Neuronal stem cell (in vitro differentiated cells): ENCODE results near the gene PIM3.

Experiments
- DNase-seq: peaks from one replicate; pipeline ENCODE4 v3.0.0-alpha.2; 2013; ENCODE audit warnings: low spot score
- H2AFZ ChIP-seq: one replicate; pipeline ENCODE4 v1.6.1; 2013; ENCODE audit warnings: mild to moderate bottlenecking, low read length, inconsistent platforms
- H2AK5ac ChIP-seq: 2 replicates; pipeline ENCODE4 v1.6.1; 2013; ENCODE audit warnings: low read depth, mild to moderate bottlenecking, inconsistent platforms, low read length, moderate library complexity, mixed read lengths
- H2BK120ac ChIP-seq: 2 replicates; pipeline ENCODE4 v1.6.1; 2013; ENCODE audit warnings: low read depth, mild to moderate bottlenecking, inconsistent platforms, low read length, moderate library complexity, mixed read lengths
- H2BK12ac ChIP-seq: one replicate; pipeline ENCODE4 v1.6.1; 2013; ENCODE audit warnings: low read length, inconsistent platforms
- H2BK15ac ChIP-seq: 2 replicates; pipeline ENCODE4 v1.6.1; 2013; ENCODE audit warnings: mild to moderate bottlenecking, low read length, inconsistent platforms, mixed read lengths
- H2BK5ac ChIP-seq: one replicate; pipeline ENCODE4 v1.6.1; 2013; ENCODE audit warnings: inconsistent platforms, mild to moderate bottlenecking, low read length, moderate library complexity
- H3K14ac ChIP-seq: one replicate; pipeline ENCODE4 v1.6.1; 2013; ENCODE audit warnings: low read length, inconsistent platforms
- H3K18ac ChIP-seq: 2 replicates; pipeline ENCODE4 v1.6.1; 2013; ENCODE audit warnings: low read length, inconsistent platforms
- H3K23ac ChIP-seq: 2 replicates; pipeline ENCODE4 v1.6.1; 2013; ENCODE audit warnings: low read depth, mild to moderate bottlenecking, mixed read lengths, low read length, inconsistent platforms; ENCODE audit not compliant: poor library complexity
- H3K27ac ChIP-seq: replicated peaks from 3 replicates; pipeline ENCODE4 v1.5.1; 2013; ENCODE audit warnings: low read length, inconsistent platforms
- H3K27me3 ChIP-seq, 3 experiments: 2 replicates each; pipeline ENCODE4 v1.6.1; 2013; ENCODE audit warnings: low read length in 3 of 3, mild to moderate bottlenecking in 2 of 3, inconsistent platforms in 1 of 3, low read depth in 1 of 3, mixed read lengths in 1 of 3, moderate library complexity in 1 of 3; ENCODE audit not compliant: control insufficient read depth in 3 of 3, insufficient read depth in 3 of 3
- H3K36me3 ChIP-seq, 2 donors: replicated peaks in 1 of 2; 2 replicates each; pipeline ENCODE4 v1.6.1; 2013; ENCODE audit warnings: low read length in 2 of 2; ENCODE audit not compliant: control insufficient read depth in 2 of 2, insufficient read depth in 2 of 2
- H3K4ac ChIP-seq: 2 replicates; pipeline ENCODE4 v1.6.1; 2013; ENCODE audit warnings: inconsistent platforms, mild to moderate bottlenecking, low read length, moderate library complexity
- H3K4me1 ChIP-seq, 2 donors: 1 replicate in 1 of 2; 2 replicates in 1 of 2; pipeline ENCODE4 v1.6.1; 2013; ENCODE audit warnings: low read length in 2 of 2, low read depth in 1 of 2; ENCODE audit not compliant: control insufficient read depth in 2 of 2, insufficient read depth in 1 of 2
- H3K4me2 ChIP-seq: one replicate; pipeline ENCODE4 v1.6.1; 2013; ENCODE audit warnings: mild to moderate bottlenecking, low read length, inconsistent platforms; ENCODE audit not compliant: insufficient read depth, poor library complexity, severe bottlenecking
- H3K4me3 ChIP-seq, 2 donors: 2 replicates each; pipeline ENCODE4 v1.5.1; 2013; ENCODE audit warnings: low read length in 2 of 2, mild to moderate bottlenecking in 2 of 2, inconsistent platforms in 1 of 2, moderate library complexity in 1 of 2
- H3K79me1 ChIP-seq: one replicate; pipeline ENCODE4 v1.6.1; 2013; ENCODE audit warnings: low read depth, mild to moderate bottlenecking, inconsistent platforms, low read length, moderate library complexity
- H3K9ac ChIP-seq: one replicate; pipeline ENCODE4 v1.6.1; 2013; ENCODE audit warnings: mild to moderate bottlenecking, low read depth, low read length, inconsistent platforms; ENCODE audit not compliant: poor library complexity
- H3K9me3 ChIP-seq, 2 donors: replicated peaks in 1 of 2; 2 replicates each; pipeline versions ENCODE3 to v1.6.1; 2013; ENCODE audit warnings: low read length in 2 of 2, mild to moderate bottlenecking in 2 of 2, inconsistent platforms in 1 of 2, low read depth in 1 of 2, mixed read lengths in 1 of 2, moderate library complexity in 1 of 2; ENCODE audit not compliant: control insufficient read depth in 2 of 2, insufficient read depth in 1 of 2
- H4K8ac ChIP-seq: one replicate; pipeline ENCODE4 v1.6.1; 2013; ENCODE audit warnings: low read depth, mild to moderate bottlenecking, inconsistent platforms, low read length, moderate library complexity
- H4K91ac ChIP-seq: one replicate; pipeline ENCODE4 v1.6.1; 2013; ENCODE audit warnings: low read length, low read depth, mild to moderate bottlenecking, inconsistent platforms; ENCODE audit not compliant: poor library complexity
- WGBS, 2 donors: extraction: QIAGEN DNeasy Blood & Tissue Kit; methylation state at CpG; one replicate each; pipeline ENCODE4 v1.1.7; 2013; ENCODE audit warnings: missing lambda C conversion rate in 2 of 2, mixed read lengths in 1 of 2; ENCODE audit not compliant: insufficient read length in 2 of 2, insufficient replicate concordance in 1 of 2; ENCODE audit errors: extremely low coverage in 2 of 2; 5-methylcytosine and 5-hydroxymethylcytosine counted together

Gene PIM3

DNA sequence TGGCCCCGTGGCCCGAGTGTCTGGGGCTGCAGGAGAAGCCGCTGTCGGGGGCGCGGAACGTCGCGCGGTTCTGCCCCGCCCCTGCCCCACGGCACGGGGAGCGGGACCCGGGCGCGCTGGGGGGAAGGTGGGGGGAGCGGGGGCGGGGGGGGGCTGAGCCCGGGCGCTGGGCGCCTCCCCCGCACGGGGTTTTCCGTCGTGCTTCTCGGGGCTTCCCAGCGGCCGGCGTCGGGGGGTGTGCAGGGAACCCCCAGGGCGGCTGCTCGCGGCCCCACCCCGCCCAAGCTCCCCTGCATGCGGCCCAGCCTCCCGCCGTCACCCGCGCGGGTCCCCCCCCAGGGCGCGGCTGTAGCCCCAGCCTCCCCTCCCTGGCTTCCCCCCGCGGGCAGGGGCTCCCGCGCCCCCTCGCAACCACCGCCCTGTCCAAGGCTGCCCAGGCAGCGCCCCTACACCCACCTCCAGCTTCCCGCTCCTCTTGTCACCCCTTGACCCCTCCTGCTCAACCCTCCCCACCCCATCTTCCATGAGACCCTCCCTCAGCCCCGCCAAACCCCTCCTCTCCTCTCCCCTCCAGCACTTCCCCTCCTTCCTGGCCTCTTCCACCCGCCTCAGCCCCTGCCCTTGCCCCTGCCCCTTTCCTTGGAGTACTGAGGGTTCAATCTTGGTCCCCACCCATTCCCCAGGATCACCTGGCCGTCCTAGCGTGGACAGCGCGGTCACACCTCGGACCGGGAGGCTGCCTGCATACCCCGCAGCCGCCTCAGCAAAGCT, 50.3 kb downstream of the PIM3 start:
- H4K8ac ChIP-seq = peak overlapping the region; percentile 82
- H2BK12ac ChIP-seq = no peak overlapping the region
- no peak overlapping the region for H3K9ac ChIP-seq
- peak overlapping the region; percentile 81 for H2AK5ac ChIP-seq
- no peak overlapping the region for H3K14ac ChIP-seq
- no peak overlapping the region for H2BK15ac ChIP-seq
- H4K91ac ChIP-seq = no peak overlapping the region
- peaks cover 0 to 2% of the 10 kb centered on the region in 2 donors for H3K9me3 ChIP-seq
- no peak for DNase-seq
- H3K27me3 ChIP-seq = peaks cover 11 to 88% (median 59%) of the 10 kb centered on the region in 3 experiments
- no peaks in the 10 kb centered on the region for H3K36me3 ChIP-seq
- no peak overlapping the region for H3K27ac ChIP-seq
- H3K23ac ChIP-seq = peak overlapping the region; percentile 89
- H3K4me1 ChIP-seq = peaks cover 4 to 10% of the 10 kb centered on the region in 2 donors
- WGBS, 2 donors = no CpG with 5 or more reads among the region's 61 CpGs
- H3K18ac ChIP-seq = peak overlapping the region; percentile 71
- H3K4ac ChIP-seq = peak overlapping the region; percentile 37
- H3K79me1 ChIP-seq = no peaks in the 10 kb centered on the region
- H3K4me2 ChIP-seq = no peak overlapping the region
- H2AFZ ChIP-seq = no peak overlapping the region
- no peak overlapping the region for H3K4me3 ChIP-seq
- H2BK120ac ChIP-seq = no peak overlapping the region
- no peak overlapping the region for H2BK5ac ChIP-seq

DNA sequence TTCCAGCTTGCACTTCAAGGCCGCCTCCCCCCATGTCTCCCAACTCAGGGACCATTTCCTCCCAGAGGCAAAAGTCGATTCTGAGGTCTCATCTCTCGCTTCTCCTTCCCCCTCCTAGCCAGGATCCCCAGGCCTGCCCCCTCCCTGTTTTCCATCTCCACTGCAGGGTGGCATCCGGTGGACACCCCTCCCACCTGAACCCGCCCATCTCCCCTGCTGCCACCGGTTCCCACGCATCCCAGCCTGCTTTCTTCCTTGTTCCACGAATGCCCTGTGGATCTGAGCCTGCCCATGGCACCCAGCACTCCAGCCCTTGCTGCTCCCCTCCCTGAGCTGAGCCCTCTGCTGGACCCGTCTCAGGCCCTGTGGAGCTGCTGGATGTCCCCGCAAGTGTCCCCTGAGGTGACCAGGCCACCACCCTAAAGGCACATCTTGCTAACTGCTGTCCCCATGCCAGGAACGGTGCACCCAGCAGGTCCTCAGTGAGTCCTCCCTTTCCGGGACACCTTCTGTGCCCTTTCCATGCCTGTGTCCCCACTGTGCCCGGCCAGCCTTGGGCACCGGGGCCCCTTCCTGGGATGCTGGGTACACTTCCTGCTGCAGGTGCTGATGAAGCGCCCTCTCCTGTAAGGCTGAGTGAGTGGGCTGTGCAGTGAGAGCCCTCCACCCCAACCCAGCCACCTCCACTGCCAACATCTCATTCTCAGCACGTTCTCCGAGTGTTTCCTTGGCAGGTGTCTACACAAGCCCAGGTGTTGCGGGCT, 51.1 kb downstream of the PIM3 start:
- no peak overlapping the region for H3K4ac ChIP-seq
- no peaks in the 10 kb centered on the region for H3K79me1 ChIP-seq
- H3K27me3 ChIP-seq = peaks cover 13 to 90% (median 63%) of the 10 kb centered on the region in 3 experiments

DNA sequence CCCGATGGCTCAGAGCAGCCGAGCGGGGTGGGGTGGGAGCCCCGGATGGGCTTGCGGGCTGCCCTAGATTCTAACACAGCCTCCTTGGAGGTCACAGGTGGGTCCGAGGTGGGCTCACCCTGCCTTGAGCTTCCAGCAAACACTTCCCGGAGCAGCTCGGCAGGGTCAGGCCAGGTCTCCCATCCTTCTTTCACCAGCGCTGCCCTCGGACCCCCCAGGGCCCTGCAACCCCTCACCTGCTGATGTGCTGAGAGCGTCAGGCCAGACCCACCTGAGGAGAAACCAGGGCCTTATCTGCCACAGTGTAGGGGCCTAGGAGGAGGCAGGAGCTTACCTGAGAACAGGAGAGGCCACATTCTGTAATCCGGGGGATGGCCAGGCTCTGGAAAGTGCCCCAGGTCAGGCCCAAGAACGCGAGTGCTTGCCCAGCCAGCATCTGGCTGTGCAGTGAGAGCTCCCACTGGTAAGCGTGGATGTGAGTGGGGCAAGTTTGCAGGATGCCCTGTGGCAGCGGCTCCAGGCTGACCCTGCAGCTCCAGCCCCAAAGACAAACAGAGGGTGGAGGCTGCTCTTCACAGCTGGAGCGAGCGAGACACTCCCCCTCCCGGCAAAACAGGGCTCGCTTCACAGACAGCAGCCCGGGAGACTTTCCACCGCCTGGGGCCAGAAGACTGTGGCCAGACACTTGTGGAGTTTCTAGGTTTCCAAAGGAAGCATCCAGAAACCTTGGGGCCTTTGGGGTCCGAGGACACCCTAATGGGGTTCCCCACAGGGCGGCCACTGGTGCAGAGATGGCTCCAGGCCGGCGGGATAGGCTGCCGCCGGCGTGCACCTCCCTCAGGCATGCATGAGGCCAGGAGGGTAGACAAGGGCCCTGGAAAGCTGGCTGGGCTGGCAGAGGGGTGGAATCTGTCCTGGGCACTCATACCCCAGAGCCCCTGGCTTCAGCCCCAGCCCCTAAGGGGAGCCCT, 51.9 kb downstream of the PIM3 start, which contains the start of gene IL17REL:
IL17REL (minus strand) TSS at position 555 of the 971 bp plus-strand sequence; CDS start at position 436, 119 bp downstream.
- H3K27ac ChIP-seq = no peak within 1 kb of the TSS
- H3K79me1 ChIP-seq = no peaks in the 10 kb centered on the region
- peak within 1 kb of the TSS; percentile 59 for H3K23ac ChIP-seq
- peaks cover 0 to 3% of the 10 kb centered on the region in 2 donors for H3K9me3 ChIP-seq
- H3K18ac ChIP-seq = peak within 1 kb of the TSS; percentile 76
- peak within 1 kb of the TSS; percentile 63 for H2BK12ac ChIP-seq
- H3K9ac ChIP-seq = peak within 1 kb of the TSS; percentile 70
- no peak within 1 kb of the TSS for H3K4ac ChIP-seq
- H3K4me2 ChIP-seq = no peak within 1 kb of the TSS
- H3K4me3 ChIP-seq = no peak within 1 kb of the TSS
- WGBS, 2 donors = no CpG with 5 or more reads among the region's 29 CpGs
- DNase-seq = no peak
- H3K27me3 ChIP-seq = peaks cover 13 to 93% (median 67%) of the 10 kb centered on the region in 3 experiments
- H4K91ac ChIP-seq = no peak within 1 kb of the TSS
- peak within 1 kb of the TSS; percentile 38 for H2BK15ac ChIP-seq
- H2AFZ ChIP-seq = no peak within 1 kb of the TSS
- H4K8ac ChIP-seq = no peak within 1 kb of the TSS
- H2BK5ac ChIP-seq = no peak within 1 kb of the TSS
- H3K36me3 ChIP-seq = no peaks in the 10 kb centered on the region
- no peak within 1 kb of the TSS for H2BK120ac ChIP-seq
- H2AK5ac ChIP-seq = peak within 1 kb of the TSS; percentile 80
- peaks cover 4 to 10% of the 10 kb centered on the region in 2 donors for H3K4me1 ChIP-seq
- peak within 1 kb of the TSS; percentile 47 for H3K14ac ChIP-seq

More for the DNA sequence above, 51.1 kb downstream of the PIM3 start:
- H2AK5ac ChIP-seq = peak overlapping the region; percentile 58
- H2BK5ac ChIP-seq = no peak overlapping the region
- H4K8ac ChIP-seq = no peak overlapping the region
- peak overlapping the region; percentile 47 for H3K14ac ChIP-seq
- H3K9ac ChIP-seq = peak overlapping the region; percentile 70
- no peak overlapping the region for H2BK120ac ChIP-seq
- peaks cover 0 to 3% of the 10 kb centered on the region in 2 donors for H3K9me3 ChIP-seq
- peak overlapping the region; percentile 59 for H3K23ac ChIP-seq
- no peaks in the 10 kb centered on the region for H3K36me3 ChIP-seq
- WGBS, 2 donors = no CpG with 5 or more reads among the region's 18 CpGs
- peak overlapping the region; percentile 63 for H2BK12ac ChIP-seq
- H3K18ac ChIP-seq = peak overlapping the region; percentile 76
- DNase-seq = no peak
- peak overlapping the region; percentile 38 for H2BK15ac ChIP-seq
- peaks cover 4 to 10% of the 10 kb centered on the region in 2 donors for H3K4me1 ChIP-seq
- no peak overlapping the region for H3K27ac ChIP-seq
- no peak overlapping the region for H3K4me2 ChIP-seq
- no peak overlapping the region for H2AFZ ChIP-seq
- H4K91ac ChIP-seq = no peak overlapping the region
- no peak overlapping the region for H3K4me3 ChIP-seq
